Activated CD4-positive, alpha-beta T cell treated with anti-CD3 and anti-CD28 coated beads for 24 hours (primary cell): ENCODE measurements around the gene TKTL1.

Source experiments
- DNase-seq, 2 donors: peaks; one replicate each; pipeline ENCODE4 v3.0.0-alpha.2; 2020; ENCODE audit warnings: low read depth in 2 of 2

The TKTL1 gene

DNA sequence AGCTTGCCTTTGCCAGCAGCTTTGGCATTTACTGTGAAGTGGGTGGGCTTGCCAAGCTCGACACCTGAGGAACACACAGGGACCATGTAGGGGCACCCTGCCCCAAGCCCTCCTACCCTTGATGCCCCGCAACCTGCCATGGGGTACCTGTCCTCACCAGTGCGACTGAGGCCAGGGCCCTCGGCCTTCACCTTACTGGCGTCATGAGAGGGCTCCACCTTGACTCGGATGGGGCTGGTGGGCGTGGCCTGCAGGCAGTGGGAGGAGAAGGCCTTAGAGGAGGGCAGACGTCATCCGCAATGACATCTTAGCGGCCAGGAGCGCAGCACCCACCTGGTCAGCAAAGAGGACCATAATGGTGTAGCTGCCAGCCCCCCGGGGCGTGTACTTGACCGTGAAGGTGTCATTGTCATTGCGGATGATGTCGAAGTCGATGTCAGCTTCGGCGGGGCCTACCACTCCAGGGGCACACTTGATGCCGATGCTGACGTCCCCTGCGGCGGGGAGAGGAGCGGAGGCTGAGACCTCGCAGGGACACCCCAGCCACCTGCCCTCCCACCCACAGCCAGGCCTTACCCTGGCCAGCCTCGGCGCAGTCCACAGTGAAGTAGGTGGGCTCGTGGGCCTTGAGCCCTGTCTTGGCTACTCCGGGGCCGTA, 66.6 kb downstream of the TKTL1 start:
- DNase-seq, result no peak

DNA sequence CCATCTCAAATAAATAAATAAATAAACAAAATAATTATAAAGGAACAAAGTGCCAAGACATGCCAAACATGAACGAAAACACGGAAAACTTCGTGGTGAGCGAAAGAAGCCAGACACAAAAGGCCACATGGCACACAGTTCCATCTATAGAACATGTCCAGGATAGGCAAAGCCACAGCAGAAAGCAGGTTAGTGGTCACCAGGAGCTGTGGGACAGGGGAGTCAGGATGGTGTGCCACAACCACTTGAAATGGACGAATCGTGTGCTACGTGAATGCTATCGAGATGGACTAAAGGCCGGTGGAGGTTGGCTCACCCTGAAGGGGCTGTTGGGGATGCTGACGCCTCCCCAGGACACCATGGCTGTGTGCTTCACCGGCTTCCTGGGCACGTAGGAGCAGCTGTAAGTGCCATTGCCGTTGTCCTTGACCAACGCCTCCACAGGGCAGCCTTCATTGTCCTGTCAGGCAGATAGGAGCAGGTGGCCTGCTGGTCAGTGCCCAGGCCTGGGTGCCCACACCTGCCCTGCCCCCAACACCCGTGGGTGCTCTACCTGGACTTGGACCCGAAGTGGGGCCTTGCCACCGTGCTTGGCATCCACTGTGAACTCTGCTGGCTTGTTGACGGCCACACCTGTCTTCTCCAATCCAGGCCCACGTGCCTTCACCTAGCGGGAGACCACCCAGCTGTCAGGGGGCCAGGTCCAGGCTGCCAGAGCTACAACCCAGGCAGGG, 68.3 kb downstream of the TKTL1 start:
- no peak for DNase-seq

DNA sequence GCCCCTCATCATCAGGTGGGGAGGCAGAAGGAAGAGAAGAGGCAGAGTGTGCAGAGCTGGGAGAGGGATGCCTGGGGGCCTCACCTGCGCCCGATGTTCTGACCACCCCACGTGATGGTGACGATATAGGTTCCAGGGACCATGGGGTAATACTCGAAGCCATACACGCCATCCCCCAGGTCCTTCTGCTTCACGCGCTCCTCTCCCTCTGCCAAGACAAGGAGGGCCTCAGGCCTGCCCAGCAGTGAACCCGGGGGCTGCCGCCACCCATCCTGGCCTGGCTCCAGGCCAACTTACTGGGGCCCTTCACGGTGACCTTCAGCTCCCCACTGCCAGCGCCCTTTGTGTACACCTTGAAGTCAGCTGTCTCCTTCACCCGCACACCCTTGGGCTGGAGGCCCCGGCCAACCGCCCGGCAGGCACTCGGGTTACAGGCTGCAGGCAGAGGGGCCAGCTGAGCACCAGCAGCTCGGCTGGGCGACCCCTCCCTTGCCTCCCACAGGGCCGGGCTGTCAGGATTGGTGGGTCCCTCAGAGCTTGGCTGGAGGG, 69.5 kb downstream of the TKTL1 start:
- DNase-seq, result no peak

- no peak for DNase-seq
These were observed 70.5 kb downstream of the TKTL1 start for GRCh38 chrX:154365997-154366665.

DNA sequence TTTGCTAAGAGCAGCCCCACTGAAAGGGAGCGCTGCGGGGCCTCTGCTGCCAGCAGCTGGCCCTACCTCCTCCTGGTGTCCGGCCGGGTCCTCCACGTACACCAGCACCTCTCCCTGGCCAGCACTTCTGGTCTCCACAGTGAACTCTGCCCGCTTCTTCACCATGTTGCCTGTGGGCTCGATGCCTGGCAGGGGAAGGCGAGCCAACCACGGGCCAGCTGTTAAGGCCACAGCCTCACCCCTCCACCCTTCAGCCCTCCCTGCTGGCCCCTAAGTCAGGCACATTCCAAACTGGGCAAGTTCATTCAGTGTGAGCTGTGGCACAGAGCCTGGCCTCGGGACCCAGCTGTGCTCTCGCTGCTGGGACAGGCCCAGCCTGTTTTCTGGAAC, 71.1 kb downstream of the TKTL1 start:
- DNase-seq, result no peak

DNA sequence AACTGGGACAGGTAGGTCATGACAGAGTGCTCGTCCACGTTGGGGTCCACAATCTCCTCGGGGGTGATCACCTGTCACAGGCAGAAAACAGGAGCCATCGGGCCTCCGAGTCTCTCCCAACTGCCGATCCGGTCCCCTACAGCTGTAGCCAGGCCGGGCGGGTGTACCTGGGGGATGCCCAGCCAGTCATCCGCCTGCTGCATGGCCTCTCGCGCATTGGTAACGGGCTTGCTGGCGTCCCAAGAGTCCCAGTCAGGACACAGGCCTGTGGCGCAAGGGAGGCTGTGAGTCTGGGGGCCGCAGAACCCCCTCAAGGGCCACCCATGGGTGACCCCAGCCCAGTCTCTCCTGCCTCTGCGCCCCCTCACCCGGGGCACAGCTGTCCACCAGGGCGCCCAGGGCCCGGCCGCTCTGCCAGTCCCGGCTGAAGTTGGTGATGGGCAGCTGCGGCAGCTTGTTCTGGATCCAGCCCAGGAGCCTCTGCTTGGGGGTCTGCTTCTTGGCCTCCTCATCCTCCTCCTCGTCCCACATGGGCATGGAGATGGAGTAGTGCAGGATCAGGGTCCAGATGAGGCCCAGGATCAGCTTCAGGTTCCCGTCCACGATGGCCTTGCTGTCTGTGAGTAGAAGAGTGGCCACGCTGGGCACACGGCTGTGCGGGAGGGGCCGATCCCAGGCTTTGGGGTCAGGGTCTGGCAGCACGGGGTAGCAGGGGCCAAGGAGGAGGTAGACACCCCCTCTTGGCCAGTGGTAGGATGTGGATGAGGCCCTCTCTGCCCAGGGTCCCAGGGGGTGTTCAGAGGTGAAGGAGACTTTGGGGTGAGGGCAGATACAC, 72.1 kb downstream of the TKTL1 start:
- DNase-seq, result no peak

GRCh38 chrX:154368630-154369448, 73.2 kb downstream of the TKTL1 start:
- peak; percentile 80 to 83 for DNase-seq

DNA sequence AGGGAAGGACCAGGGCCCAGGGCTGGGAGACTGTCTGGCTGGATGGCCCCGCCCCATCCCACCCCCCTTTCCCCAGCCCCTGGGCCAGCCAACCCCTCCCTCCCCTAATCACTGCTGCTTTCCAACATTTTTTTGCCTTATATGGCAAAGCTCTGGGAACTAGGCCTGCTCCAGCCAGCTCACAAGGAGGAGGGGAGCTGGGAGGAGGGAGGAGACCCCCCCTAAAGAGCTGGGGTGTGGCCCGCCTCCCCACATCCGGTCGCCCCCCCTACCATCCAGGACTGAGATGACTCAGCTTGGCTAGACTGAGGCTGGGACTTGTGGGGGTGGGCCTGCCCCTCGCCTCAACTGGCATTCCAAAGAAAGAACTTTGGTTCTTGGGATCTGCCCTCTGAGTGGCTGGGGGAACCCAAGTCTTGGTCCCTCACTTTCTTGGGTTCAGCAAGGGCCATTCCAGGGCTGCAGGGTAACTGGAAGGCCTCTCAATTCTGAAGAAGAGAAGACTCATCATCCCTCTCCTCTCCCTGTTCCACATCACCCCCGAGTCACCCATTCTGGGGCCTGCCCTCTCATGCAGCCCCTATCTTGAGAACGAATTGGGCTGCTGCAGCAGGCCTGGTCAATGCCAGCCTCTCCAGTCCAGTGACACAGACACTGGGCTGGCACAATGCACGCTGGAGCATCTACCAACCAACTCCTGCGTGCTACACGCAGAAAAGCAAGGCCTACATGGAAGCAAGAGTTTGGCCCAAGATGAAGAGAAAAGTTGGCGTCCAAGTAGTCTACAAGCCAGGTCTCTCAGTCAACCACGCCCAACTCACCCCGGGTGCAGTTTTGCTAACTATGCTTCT, 74.1 kb downstream of the TKTL1 start:
- DNase-seq, result peak in 1 of 2 donors; percentile 45

DNA sequence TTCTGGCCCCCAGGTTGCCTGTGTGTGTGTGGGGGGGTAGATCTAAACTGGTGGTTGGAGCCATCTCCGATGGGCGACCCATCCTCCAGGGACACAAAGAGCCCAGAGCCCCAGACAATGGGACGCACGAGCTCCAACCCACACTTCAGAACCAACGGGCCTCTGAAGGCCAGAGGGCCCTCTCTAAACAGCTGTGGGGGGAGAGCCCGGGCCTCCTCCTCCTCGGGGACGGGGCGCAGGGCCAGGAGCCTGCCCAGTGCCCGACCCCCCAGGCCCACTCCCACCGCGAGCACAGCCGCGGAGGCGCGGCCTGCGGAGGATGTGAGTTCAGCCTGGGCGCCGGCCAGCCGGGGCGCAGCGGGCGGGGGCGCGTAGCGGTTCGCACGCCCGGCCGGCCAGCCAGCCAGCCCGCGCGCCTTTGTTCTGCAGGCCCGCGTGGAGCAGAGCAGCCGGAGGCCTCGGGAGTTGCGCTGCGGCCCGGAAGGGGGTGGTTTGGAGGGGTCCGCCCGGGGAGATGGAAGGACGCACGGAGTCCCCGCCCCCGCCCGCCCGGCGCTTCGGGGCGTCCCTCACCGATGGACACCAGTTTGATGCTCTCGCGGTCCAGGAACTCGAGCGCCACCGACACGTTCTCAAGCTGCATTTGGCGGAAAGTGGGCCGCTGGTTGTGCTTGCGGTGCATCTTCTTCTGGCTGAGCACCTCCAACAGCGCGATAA, 74.9 kb downstream of the TKTL1 start:
- no peak for DNase-seq

DNA sequence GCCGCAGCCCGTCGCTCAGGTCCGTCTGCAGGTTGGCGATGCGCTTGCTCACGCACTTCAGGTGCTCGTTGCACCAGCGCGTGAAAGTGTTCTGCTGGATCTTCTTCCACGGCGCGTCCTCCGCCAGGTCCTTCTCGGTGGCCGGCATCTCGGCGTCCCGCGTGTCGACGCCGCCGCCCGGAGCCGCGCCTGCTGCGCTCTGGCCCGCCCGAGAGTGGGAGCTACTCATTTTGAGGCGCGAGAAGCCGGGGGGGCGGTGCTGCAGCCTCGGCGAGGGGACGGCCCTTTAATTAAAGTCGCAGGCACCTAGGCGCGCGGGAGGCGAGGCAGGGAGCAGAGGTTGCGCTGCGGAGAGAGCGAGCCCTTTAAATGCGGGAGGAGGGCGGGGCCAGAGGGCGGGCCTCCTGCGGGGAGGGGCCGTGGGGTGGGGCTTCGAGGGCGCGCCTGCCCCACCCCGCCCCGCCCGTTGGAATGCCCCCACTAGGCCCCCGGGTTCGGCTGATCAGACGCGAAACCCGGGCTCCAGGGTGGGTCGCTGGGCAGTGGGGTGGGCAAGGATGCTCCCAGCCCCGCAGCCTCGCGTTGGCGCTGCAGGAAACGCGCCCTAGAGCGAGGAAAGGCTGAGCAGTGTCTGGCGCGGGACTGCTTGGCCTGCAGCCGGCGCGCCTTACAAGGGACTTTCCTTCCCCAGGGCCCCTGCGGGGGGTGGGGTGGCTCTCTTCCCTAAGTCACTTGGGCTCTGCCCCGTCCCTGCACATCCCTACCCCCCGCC, 75.6 kb downstream of the TKTL1 start:
- DNase-seq, result peak; percentile 85 to 87

GRCh38 chrX:154371789-154372300, 76.2 kb downstream of the TKTL1 start:
- no peak for DNase-seq

- DNase-seq, result no peak
These were observed 77.0 kb downstream of the TKTL1 start for GRCh38 chrX:154372612-154373022.

- no peak for DNase-seq
These were observed 78.0 kb downstream of the TKTL1 start for GRCh38 chrX:154373340-154374306.

DNA sequence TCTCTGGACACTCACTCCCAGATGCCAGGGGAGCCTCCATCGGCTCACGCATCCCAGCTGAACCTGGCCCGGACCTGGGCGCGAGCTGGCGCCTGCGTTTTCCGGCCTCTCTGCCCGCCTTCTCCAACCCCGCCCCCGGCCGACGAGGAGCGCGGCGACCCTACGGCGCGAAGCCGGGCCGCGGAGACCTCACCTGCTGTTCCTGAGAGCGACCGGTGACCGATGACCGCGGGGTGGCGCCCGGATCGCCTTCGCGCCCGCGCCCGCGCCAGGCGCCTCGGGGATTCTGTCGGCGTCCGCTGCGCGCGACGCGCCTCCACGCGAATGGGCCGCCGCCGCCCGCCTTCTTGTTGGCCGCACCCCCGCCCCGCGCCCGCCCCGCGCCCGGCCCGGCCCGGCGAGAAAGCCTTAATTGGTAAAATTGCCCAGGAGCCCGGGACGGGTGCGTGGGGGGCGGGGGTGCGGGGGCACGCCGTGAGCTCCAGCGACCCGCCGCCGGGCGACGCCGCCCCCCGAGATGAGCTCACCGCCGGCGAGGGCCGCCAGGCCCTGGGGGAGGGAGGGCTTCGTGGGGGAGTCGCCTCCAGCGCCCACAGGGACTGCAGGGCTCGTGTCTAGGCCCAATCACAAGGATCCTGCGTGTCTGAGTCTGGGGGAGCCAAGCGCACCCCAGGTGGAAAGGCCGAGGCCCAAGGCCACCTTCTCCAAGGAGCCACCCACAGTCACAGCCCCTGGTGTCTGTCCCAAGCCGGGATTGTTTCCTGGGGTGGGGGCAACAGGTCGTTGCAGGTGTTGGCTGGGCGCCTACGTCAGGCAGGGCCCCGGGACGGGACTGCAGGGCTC, 78.9 kb downstream of the TKTL1 start, which contains the start of gene FLNA:
Gene FLNA (minus strand): TSS at position 322 of the 843 bp plus-strand sequence. CDS start 3,389 bp downstream, outside the sequence.
- DNase-seq, result no peak

- no peak for DNase-seq
These were observed 79.5 kb downstream of the TKTL1 start for GRCh38 chrX:154375156-154375504.

DNA sequence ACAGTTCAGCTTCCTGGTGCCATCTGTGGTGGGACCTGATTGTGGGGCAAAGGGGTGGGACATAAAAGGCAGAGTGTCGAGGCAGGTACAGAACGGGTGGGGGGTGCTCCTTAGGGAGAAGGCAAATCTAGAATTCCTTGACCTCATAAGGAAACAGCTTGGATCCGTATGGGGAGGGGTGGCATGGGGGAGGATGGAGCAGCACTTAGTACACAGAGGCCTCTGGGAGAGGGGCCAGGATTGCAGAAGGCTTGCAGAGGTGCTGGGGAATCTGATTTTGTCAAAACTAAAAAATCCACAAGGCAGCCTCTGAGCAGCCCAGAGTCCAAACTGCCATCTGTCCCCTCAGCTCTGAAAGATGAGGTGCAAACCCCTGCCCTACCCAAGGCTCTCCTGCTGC, 81.2 kb downstream of the TKTL1 start:
- no peak for DNase-seq
